ENCODE results near the gene SORCS1.

DNA sequence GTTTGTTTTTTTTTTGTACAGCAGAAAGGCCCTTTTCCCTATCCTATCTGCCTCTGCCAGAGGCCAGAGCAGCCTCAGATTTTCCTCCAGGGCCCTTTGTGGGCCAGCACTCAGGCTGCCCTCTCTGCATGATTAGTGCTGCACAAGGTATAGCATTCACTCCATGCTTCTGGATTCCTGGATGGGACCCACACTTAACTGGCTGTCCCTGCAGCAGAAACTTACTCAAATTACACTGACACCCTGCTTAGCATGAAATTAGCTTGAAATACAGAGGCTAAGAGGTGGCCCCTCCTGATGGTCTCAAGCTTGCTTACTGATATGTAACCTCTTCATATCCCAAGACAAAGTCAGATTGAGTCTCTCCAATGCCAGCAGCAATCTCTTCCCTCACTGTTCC is 239.3 kb downstream of the SORCS1 start:
- TF ChIP-seq EZH2 (IDR thresholded peaks at IDR 0.05; ENCODE audit: insufficient read depth, poor library complexity, severe bottlenecking) = no peak
- no peak for TF ChIP-seq EZH2phosphoT487 (IDR thresholded peaks at IDR 0.05; ENCODE audit: insufficient read depth, low read depth)

Measured in GM23248 (cell line).